Stimulated activated CD4-positive, alpha-beta T cell treated with anti-CD3 and anti-CD28 coated beads, TNF-alpha, amount 100 ng/mL, for 4 hours (primary cell): ENCODE results near the gene RASA2.

Source experiments
- DNase-seq, 3 experiments: peaks; one replicate each; pipeline ENCODE4 v3.0.0-alpha.2; 2020; ENCODE audit warnings: low read depth in 3 of 3

Gene RASA2

GRCh38 chr3:141486746-141487520 lies at the start of gene RASA2:
Gene RASA2 (plus strand): TSS chr3:141487027. CDS start chr3:141487084, 57 bp downstream.
- DNase-seq: peak; percentile 50 to 57 (median 53)

GRCh38 chr3:141439589-141439988 lies 47.2 kb upstream of the RASA2 start:
- no peak for DNase-seq

DNA sequence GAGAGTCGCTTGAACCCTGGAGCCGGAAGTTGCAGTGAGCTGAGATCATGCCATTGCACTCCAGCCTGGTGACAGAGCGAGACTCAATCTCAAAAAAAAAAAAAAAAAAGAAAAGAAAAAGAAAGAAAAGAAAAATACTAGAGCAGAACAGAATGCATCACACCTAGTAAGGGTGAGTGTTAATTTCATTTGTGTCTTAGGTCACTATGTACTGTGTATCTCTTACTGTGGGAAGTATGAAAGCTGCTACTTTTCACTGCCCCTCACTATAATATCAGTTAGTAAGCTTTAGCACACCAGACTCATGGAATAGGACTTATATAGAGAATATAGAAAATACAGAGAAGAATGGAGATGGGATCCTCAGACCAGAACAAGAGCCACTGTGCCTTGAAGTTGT lies 45.9 kb upstream of the RASA2 start:
- no peak for DNase-seq

- peak; percentile 60 to 63 (median 62) for DNase-seq
Measured at GRCh38 chr3:141441381-141442364, 45.2 kb upstream of the RASA2 start.

DNA sequence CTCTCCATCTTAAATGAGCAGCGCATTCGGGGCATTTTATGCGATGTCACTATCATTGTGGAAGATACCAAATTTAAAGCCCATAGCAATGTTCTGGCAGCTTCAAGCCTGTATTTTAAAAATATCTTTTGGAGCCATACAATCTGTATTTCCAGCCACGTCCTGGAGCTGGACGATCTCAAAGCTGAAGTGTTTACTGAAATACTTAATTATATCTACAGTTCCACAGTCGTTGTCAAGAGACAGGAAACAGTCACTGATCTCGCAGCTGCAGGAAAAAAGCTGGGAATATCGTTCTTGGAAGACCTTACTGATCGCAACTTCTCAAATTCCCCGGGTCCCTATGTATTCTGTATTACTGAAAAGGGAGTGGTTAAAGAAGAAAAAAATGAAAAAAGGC lies 44.4 kb upstream of the RASA2 start:
- DNase-seq: no peak

DNA sequence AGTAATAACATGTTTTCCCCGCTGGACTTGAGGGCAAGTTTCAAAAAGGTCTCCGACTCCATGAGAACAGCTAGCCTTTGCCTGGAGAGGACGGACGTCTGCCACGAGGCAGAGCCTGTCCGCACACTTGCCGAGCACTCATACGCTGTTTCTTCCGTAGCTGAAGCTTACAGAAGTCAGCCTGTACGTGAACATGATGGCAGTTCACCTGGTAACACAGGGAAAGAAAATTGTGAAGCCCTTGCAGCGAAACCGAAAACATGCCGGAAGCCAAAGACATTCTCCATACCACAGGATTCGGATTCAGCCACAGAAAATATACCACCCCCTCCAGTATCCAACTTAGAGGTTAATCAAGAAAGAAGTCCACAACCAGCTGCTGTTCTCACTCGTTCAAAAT lies 43.9 kb upstream of the RASA2 start:
- DNase-seq: no peak

DNA sequence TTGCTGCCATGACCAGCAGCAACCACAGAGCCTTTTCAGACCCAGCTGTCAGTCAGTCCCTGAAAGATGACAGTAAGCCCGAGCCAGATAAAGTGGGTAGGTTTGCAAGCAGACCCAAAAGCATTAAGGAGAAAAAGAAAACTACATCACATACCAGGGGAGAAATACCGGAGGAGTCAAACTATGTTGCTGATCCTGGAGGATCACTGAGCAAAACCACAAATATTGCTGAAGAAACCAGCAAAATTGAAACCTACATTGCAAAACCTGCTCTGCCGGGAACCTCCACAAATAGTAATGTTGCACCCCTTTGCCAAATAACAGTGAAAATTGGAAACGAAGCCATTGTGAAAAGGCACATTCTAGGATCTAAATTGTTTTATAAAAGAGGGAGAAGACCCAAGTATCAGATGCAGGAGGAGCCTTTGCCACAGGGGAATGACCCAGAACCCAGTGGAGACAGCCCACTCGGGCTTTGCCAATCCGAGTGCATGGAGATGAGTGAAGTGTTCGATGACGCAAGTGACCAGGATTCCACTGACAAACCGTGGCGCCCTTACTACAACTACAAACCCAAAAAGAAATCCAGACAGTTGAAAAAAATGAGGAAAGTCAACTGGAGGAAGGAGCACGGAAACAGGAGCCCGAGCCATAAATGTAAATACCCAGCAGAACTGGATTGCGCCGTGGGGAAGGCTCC lies 42.1 kb upstream of the RASA2 start:
- DNase-seq: no peak

DNA sequence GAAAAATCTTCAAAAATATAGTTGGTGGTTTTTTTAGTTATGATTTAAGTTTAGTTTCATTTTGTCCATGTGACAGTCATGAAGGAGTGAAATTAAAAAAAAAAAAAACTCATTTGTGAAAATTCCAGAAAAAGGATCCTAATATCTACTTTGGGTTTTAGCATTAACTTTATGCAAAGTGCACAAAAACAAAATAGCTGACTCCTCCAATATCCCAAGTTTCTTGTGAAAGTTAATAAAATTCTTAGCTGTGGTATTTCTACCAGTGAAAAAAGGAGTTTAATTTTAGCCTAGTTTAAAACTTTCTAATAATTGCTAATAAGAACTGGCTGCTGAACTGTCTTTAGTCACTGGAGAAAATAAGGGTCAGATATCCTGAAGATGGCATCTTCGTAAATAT lies 40.8 kb upstream of the RASA2 start:
- no peak for DNase-seq

GRCh38 chr3:141446737-141447136 lies 40.1 kb upstream of the RASA2 start:
- no peak for DNase-seq

DNA sequence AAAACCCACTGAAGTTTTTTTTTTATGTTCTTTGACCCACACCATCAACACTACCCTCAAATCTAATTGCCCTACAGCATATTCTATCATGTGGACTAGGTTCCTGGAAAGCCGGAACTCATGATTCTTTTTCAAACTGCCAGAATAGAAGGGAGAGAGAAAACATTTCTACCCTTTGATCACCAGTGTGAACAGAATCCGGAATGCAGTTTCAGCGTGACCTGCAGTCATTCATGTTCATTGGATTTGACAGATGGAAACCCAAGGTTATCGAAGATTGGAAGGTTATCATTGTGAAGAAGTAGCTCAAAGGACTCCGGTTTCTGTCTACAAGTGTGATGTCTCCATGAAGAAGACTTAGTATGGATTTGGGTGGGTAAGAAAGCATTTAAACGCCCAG lies 39.4 kb upstream of the RASA2 start:
- DNase-seq: no peak

GRCh38 chr3:141448606-141449220 lies 38.1 kb upstream of the RASA2 start:
- no peak for DNase-seq

- no peak for DNase-seq
Measured at GRCh38 chr3:141449424-141449823, 37.4 kb upstream of the RASA2 start.

DNA sequence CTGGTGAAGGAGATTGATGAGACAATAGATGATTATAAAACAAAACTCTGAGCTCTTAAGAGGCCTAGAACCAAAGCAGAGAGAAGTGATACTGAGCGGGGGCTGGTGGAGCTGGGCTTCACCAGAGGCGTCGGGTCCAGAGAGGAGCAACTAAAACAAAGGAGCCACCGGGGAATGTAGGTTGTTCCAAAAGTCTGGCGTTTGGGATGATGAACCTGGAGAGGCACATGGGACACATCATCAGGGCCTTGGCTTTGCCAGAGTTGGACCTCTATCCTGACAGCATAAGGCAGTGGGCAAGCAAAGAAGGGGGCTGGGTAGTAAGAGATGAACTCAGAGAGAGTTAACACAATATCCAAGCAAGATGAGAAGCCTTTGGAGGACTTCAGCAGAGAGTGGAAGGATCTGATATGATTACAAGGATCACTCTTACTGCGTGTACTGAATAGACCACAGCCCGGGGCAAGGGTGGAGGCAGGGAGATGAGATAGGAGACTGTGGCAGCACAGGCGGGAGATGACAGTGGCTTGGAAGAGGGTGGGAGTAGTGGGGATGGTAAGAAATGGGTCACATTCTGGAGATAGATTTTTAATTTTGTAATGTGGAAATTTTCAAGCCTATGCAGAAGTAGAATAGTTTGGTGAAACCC lies 36.0 kb upstream of the RASA2 start:
- DNase-seq: no peak

- DNase-seq: no peak
Measured at GRCh38 chr3:141452045-141452444, 34.8 kb upstream of the RASA2 start.

DNA sequence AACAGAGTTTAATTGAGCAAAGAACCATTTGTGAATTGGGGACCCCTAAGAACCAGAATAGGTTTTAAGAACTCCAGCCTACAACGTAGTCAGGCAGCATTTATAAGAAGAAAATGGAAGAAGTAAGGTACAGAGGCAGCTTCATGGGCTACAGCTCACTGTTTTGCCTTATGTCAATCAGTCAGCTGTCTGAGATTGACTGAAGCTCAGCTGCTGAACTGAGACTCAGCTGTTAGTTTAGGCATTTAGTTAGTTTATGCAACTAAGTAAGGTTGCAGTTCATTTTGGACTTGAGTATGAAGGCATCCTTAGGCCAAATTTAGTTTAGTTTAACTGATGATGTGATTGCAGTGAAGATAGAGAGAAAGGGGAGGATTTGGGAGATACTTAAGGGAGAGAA lies 34.1 kb upstream of the RASA2 start:
- DNase-seq: no peak

- no peak for DNase-seq
Measured at GRCh38 chr3:141454054-141454453, 32.8 kb upstream of the RASA2 start.

DNA sequence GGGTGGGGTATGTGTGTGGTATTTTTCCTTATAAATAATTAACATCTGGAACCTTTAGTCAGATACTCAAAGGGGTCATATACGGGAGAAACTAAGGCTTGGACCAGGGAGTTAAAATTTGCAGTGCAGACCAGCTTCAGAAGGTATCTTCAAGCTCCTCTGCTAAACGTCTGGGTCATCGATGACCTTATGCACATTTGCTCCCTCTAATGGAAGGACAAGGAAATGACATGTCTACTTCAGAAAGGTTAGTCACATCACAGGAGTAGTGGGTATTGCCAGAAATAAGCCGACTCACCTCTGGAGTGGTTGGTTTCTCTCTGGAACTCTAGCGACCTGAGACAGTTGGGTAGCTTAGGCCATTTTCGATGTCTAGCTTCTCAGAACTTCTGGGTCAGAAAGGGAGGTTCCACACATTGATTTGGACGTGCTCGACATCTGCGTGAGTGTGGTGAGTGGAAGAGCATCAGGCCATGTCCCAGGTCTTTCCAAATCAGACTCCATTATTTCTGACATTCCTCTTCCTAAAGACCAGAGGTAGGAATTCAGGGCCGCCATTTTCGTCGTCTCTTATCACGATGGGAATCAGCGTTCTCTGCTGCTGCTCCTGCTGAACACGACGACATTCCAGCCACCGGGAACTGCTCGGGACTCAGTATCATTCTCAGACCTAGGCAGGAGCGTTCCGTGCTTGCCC lies 31.8 kb upstream of the RASA2 start:
- DNase-seq: peak in 1 of 3 experiments; percentile 12

DNA sequence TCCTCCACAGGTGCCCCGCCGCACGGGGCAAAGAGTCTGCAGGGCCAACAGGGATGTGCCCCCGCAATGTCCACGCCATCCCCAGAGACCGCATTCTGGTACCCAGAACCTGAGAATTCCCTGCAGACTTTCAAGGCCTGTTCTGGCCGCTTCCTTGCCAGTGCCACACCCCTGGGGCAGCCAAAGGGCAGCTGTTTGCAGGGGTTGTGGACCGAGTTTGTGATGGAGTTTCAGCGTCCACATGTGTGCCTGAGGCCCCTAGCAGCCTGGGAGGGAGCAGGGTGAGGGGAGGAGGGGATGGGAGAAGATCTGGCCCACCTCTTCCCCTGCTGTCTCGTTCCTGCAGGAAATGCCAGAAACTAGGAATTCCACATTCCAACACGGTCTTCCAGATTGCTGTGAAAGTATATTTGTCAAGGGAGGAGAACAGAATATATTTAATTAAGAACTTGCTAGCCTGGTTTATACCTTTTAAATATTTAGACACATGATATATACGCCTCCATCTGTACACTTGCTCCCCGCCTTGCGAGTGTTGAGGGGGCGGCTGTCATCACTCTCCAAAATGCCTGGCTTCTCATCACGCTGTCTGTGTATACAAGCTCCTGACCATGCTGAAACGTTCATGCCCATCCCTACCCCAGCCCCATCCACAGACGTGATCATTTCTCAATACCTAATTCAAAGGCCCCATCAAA lies 31.1 kb upstream of the RASA2 start:
- DNase-seq: no peak

DNA sequence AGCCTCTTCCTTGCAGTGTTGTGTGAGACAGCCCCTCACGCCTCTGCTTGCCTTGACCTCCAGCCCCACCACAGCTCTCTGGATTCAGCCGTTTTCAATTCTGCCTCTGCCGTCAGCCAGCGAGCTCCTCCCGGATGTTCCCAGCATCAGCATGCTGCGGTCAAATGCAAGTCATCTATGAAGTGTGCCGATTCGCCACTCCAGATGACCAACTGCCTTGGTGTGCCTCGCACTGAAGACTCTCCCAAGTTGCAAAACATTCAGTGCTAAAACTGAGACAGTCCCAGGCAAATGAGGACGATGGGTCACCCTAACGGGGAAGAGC lies 30.6 kb upstream of the RASA2 start:
- DNase-seq: no peak

GRCh38 chr3:141457624-141458236 lies 29.1 kb upstream of the RASA2 start:
- no peak for DNase-seq
